A549 (cell line): Measurements from ENCODE around the gene TMEM213. TPM values are rescaled to one million over a fixed set of nuclear protein-coding genes. Genes with fewer than 3 reads are reported as not detected.

ENCODE experiments used
- ATAC-seq, 2 experiments: fragments of 200-7000 bp in 1 of 2; fragments of >200 bp in 1 of 2; cut with Nextera tagmentation in 1 of 2; cut with Tn5 transposase in 1 of 2; 3 replicates each; pipeline versions ENCODE4 v1.8.0 to v1.9.1; 2018 to 2020; ENCODE audit warnings: mild to moderate bottlenecking in 1 of 2, moderate library complexity in 1 of 2
- CTCF ChIA-PET: fragments of 300-600 bp; sonication (Branson Sonifier 250); formaldehyde crosslinking; extraction: SDS; loops from one replicate; lab custom pipeline; 2021; ENCODE audit warnings: antibody characterized with exemption, inconsistent platforms; lab: Yijun Ruan, JAX
- POLR2A ChIA-PET: fragments of 350-600 bp; formaldehyde crosslinking; extraction: SDS; loops from one replicate; lab custom pipeline; 2021; ENCODE audit warnings: antibody characterized with exemption, inconsistent platforms; lab: Yijun Ruan, JAX
- DNase-seq, 2 experiments: peaks; one replicate each; pipeline versions ENCODE4 v3.0.0 to v3.0.0-alpha.2; 2011 to 2016; ENCODE audit warnings: low read depth in 1 of 2, low spot score in 1 of 2
- FAIRE-seq: peaks from 2 replicates; lab custom pipeline; 2011; peaks lifted over from hg19 to GRCh38; lab: Jason Lieb, UNC
- H3K27ac ChIP-seq, 2 experiments: fragments of >200 bp; sonication (Bioruptor Twin); formaldehyde crosslinking; 3 replicates each; pipeline ENCODE4 v1.5.1; 2016 to 2017
- H3K4me1 ChIP-seq: fragments of >200 bp; sonication (Bioruptor Twin); formaldehyde crosslinking; 3 replicates; pipeline ENCODE4 v1.6.1; 2016
- H3K4me2 ChIP-seq: fragments of >200 bp; sonication (Bioruptor Twin); formaldehyde crosslinking; 3 replicates; pipeline ENCODE4 v1.6.1; 2016
- H3K4me3 ChIP-seq: fragments of >200 bp; sonication (Bioruptor Twin); formaldehyde crosslinking; 3 replicates; pipeline ENCODE4 v1.5.1; 2016
- H3K9me3 ChIP-seq: fragments of >200 bp; sonication (Bioruptor Twin); formaldehyde crosslinking; 3 replicates; pipeline ENCODE4 v1.6.1; 2016
- EHF ChIP-seq: fragments of 250-450 bp; sonication (Bioruptor Pico); IDR thresholded peaks from 2 replicates; pipeline ENCODE4 v1.5.0; 2020; ENCODE audit warnings: mild to moderate bottlenecking
- EHMT2 ChIP-seq: fragments of 200-600 bp; sonication (generic); IDR thresholded peaks from 2 replicates; pipeline ENCODE4 v1.6.1; 2016; ENCODE audit warnings: antibody characterized with exemption, low read depth, mild to moderate bottlenecking, moderate library complexity
- RAD21 ChIP-seq, 2 experiments: fragments of >200 bp in 1 of 2; sonication (Bioruptor Twin) in 1 of 2; formaldehyde crosslinking in 1 of 2; IDR thresholded peaks in 1 of 2; conservative IDR thresholded peaks in 1 of 2; 2 replicates in 1 of 2; 3 replicates in 1 of 2; pipeline ENCODE4 v1.6.1; 2012 to 2018; ENCODE audit warnings: inconsistent platforms in 1 of 2
- REST ChIP-seq: fragments of 200-600 bp; sonication (generic); IDR thresholded peaks from 2 replicates; pipeline ENCODE4 v1.6.1; 2016; ENCODE audit warnings: antibody characterized with exemption, mild to moderate bottlenecking, moderate library complexity
- RFX5 ChIP-seq: fragments of 450-650 bp; IDR thresholded peaks from 2 replicates; pipeline ENCODE4 v1.7.1; 2014; ENCODE audit warnings: antibody characterized with exemption, mild to moderate bottlenecking, moderate library complexity
- SMC3 ChIP-seq: fragments of >200 bp; sonication (Bioruptor Twin); formaldehyde crosslinking; IDR thresholded peaks from 3 replicates; pipeline ENCODE4 v1.6.1; 2018; ENCODE audit warnings: inconsistent platforms
- WGBS: methylation state at CpG from one replicate; pipeline ENCODE4 v1.1.6; 2017; ENCODE audit errors: missing lambda C conversion rate; 5-methylcytosine and 5-hydroxymethylcytosine counted together
- polyA plus RNA-seq, 4 experiments: library from polyadenylated mRNA; depleted of rRNA in 3 of 4; stranded (reverse); fragments of >200 nt; fragmentation: RNase III in 1 of 4; extraction: RNeasy Plus Mini Kit Qiagen cat#74134 plus additional on column Dnase treatment in 1 of 4; gene quantifications; 2 replicates in 3 of 4; 3 replicates in 1 of 4; pipeline ENCODE4 v1.2.3, GENCODE V29; 2011 to 2017
- small RNA-seq, 6 experiments: library from RNA; depleted of rRNA; stranded (forward); fragments of <200 nt; gene quantifications; one replicate each; pipeline ENCODE3, GENCODE V24; 2012
- TF ChIP-seq, protein P1 (sequence below): fragments of >200 bp; sonication (Bioruptor Twin); formaldehyde crosslinking; IDR thresholded peaks from 3 replicates; pipeline ENCODE4 v1.5.1; 2016

Gene TMEM213
- polyA plus RNA-seq, 2 of the 4 experiments (the other 2 are of a cell fraction): not detected

DNA sequence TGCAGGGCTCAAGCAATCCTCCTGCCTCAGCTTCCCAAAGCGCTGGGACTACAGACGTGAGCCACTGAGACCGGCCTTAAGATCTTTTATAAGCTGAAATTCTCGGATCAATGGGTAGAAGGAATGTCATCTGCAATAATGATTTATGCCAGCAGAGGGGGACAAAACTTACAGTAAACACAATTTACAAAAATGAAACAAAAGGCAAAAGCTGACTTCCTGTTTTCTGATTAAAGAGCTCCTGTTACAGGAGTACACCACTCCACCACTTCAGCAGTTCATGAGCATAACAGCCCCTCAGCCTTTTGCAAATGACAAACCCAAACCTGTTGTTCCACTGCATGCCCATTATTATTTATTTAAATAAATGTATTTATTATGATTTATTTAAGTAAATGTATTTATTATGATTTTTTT is 88.7 kb downstream of the TMEM213 start:
- POLR2A ChIA-PET: interaction anchor here (1.1 to 1.2 kb wide), 2 partner anchors 9 to 95 kb away, joined by 3 to 5 read pairs; no protein-coding TSS in a partner anchor
- H3K4me1 ChIP-seq: peaks cover 27% of the 10 kb centered on the region
- no peak for FAIRE-seq
- TF ChIP-seq RAD21 (conservative IDR thresholded peaks at IDR 0.05 in 1 of 2, IDR thresholded peaks at IDR 0.05 in 1 of 2): peak; percentile 60 to 64
- TF ChIP-seq, protein P1, sequence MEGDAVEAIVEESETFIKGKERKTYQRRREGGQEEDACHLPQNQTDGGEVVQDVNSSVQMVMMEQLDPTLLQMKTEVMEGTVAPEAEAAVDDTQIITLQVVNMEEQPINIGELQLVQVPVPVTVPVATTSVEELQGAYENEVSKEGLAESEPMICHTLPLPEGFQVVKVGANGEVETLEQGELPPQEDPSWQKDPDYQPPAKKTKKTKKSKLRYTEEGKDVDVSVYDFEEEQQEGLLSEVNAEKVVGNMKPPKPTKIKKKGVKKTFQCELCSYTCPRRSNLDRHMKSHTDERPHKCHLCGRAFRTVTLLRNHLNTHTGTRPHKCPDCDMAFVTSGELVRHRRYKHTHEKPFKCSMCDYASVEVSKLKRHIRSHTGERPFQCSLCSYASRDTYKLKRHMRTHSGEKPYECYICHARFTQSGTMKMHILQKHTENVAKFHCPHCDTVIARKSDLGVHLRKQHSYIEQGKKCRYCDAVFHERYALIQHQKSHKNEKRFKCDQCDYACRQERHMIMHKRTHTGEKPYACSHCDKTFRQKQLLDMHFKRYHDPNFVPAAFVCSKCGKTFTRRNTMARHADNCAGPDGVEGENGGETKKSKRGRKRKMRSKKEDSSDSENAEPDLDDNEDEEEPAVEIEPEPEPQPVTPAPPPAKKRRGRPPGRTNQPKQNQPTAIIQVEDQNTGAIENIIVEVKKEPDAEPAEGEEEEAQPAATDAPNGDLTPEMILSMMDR: peak; percentile 65
- TF ChIP-seq SMC3: peak; percentile 73
- no peak for TF ChIP-seq EHMT2
- no peak for TF ChIP-seq EHF (CRISPR knock-in tag)
- no peak for TF ChIP-seq RFX5
- TF ChIP-seq, all 56 proteins: peak for 3
- Histone ChIP-seq H3K27ac (peak overlapping the region in 1 of 2 experiments; percentile 60; a peak in 3 of 6 replicates), H3K9me3 (no peaks in the 10 kb centered on the region), H3K4me3 (no peak overlapping the region), H3K4me2 (no peak overlapping the region)
- no peak for ATAC-seq
- 43% methylated on average over 4 of the region's 4 CpGs for WGBS
- peak; percentile 55 to 67 for DNase-seq
- CTCF ChIA-PET: interaction anchor here (0.6 to 3.5 kb wide), 37 partner anchors 9 to 397 kb away, joined by 3 to 27 read pairs (median 5); partner anchors contain the start of gene KIAA1549

- ChIA-PET CTCF (interaction anchor here (0.6 to 3.5 kb wide), 35 partner anchors 9 to 187 kb away, joined by 3 to 27 read pairs (median 5); partner anchors contain the start of gene KIAA1549), POLR2A (interaction anchor here (1.1 to 1.2 kb wide), 2 partner anchors 10 to 95 kb away, joined by 3 to 5 read pairs; no protein-coding TSS in a partner anchor)
- FAIRE-seq (no peak), DNase-seq (no peak), ATAC-seq (no peak)
- H3K9me3 ChIP-seq: no peaks in the 10 kb centered on the region
- H3K4me2 ChIP-seq: no peak overlapping the region
- peaks cover 34% of the 10 kb centered on the region for H3K4me1 ChIP-seq
- H3K27ac ChIP-seq: peak overlapping the region in 1 of 2 experiments; percentile 60; a peak in 3 of 6 replicates
- 91% methylated on average over 9 of the region's 9 CpGs for WGBS
- TF ChIP-seq, protein P1: no peak
- TF ChIP-seq REST: peak; percentile 20; the same call in 1 of the 2 replicates
- no peak overlapping the region for H3K4me3 ChIP-seq
Measured at GRCh38 chr7:138887085-138887710, 89.4 kb downstream of the TMEM213 start.

Small RNA genes lying within 50 kb of the gene (small RNA-seq; reads per million reads assigned to genes)
- 0 reads per million in 6 experiments for gene RNU6-1272P

Other genes with a start within 250 kb of the TMEM213 start
- 0.05 and 0.21 TPM in 2 replicates for gene SVOPL, start 96.6 kb upstream of the TMEM213 start, polyA plus RNA-seq (2011; rRNA removed)
- gene SVOPL, start 96.6 kb upstream of the TMEM213 start, polyA plus RNA-seq (2017; fragmentation: RNase III; extraction: RNeasy Plus Mini Kit Qiagen cat#74134 plus additional on column Dnase treatment): not detected in 3 replicates
- gene ATP6V0A4, start 202 bp downstream of the TMEM213 start, polyA plus RNA-seq (2011; rRNA removed): 0.09 and 0.29 TPM in 2 replicates
- 0.24 to 0.25 TPM (median 0.25 TPM) in 3 replicates for gene ATP6V0A4, start 202 bp downstream of the TMEM213 start, polyA plus RNA-seq (2017; fragmentation: RNase III; extraction: RNeasy Plus Mini Kit Qiagen cat#74134 plus additional on column Dnase treatment)
- gene KIAA1549, start 183.4 kb downstream of the TMEM213 start, polyA plus RNA-seq (2011; rRNA removed): 4.1 and 9.2 TPM in 2 replicates
- 4.4 to 4.7 TPM (median 4.7 TPM) in 3 replicates for gene KIAA1549, start 183.4 kb downstream of the TMEM213 start, polyA plus RNA-seq (2017; fragmentation: RNase III; extraction: RNeasy Plus Mini Kit Qiagen cat#74134 plus additional on column Dnase treatment)
- 15.6 and 23.4 TPM in 2 replicates for gene ZC3HAV1L, start 238.0 kb downstream of the TMEM213 start, polyA plus RNA-seq (2011; rRNA removed)
- gene ZC3HAV1L, start 238.0 kb downstream of the TMEM213 start, polyA plus RNA-seq (2017; fragmentation: RNase III; extraction: RNeasy Plus Mini Kit Qiagen cat#74134 plus additional on column Dnase treatment): 8.7 to 9.7 TPM (median 8.8 TPM) in 3 replicates